Measurements from ENCODE around the gene SMYD3.

SMYD3 gene

GRCh38 chr1:246302251-246302625 lies 204.8 kb downstream of the SMYD3 start:
- no peak for DNase-seq

DNA sequence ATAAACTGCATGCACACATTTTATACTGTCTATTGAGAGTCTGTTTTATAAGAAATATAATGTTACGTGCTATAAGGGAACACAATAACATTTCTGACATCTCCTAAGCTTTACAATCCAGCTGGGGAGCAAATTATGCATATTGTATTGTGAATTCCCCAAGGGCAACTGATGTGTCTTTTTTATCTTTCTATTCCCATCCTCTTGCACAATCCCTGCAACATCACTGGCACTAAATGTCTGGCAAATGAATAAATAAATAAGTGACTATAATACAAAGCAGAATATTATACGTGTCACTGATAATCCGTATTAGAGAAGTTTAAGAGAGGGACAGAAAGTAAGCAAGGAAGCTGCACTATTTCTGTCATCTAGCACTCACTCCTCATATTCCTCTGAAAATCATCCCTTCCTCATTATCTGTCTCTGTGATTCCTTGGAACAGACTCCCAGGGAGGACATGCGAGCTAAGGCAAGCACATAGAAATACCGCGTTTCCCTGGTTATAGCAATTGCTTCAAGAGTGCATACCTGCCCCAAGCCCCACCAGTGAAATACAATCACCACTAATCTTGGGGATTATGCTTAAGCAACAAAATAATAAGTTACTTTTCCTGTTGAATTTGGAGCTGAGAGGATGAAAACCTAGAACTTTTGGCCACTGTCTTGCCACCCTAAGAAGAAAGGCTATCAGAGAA lies 205.4 kb downstream of the SMYD3 start:
- no peak for DNase-seq

DNA sequence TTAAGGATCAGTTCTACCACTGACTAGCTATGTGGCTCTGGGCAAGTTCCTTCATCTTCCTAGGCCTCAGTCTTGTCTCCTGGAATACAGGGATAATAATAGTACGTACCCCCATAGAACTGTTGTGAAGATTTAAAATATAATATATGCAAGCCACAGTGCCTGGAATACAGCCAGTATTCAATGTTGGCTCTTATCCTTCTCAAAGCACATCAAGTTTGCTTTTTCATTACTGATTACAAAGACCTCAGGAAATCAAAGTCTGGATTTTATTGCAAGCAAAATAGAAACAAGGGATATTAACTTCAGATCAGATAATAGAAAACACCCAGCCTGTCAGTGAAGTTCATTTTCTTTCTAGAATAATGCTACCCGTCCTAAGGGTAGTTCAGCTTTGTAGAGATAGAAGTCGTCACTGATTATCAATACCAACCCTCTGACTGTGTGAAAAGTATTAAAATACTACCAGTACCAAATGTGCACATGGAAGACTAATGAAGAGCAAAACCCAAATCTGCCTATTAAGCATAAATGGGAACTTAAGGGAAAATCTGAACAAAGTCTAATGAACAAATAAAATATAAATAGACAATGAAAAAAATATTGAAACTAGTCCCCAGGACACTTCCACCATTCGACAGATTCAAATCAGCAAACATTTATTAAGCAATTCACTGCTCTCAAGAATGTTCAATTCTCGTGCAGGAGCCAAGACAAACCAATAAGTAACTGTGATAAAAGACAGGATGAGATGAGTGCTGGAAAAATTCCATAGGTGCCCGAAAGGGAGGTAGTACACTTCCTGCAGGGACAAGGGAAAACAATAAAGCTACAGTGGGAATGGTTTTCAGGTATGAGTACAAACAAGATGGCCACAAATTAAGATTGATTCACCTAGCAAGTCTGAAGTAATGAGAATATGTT lies 206.2 kb downstream of the SMYD3 start:
- DNase-seq: no peak

DNA sequence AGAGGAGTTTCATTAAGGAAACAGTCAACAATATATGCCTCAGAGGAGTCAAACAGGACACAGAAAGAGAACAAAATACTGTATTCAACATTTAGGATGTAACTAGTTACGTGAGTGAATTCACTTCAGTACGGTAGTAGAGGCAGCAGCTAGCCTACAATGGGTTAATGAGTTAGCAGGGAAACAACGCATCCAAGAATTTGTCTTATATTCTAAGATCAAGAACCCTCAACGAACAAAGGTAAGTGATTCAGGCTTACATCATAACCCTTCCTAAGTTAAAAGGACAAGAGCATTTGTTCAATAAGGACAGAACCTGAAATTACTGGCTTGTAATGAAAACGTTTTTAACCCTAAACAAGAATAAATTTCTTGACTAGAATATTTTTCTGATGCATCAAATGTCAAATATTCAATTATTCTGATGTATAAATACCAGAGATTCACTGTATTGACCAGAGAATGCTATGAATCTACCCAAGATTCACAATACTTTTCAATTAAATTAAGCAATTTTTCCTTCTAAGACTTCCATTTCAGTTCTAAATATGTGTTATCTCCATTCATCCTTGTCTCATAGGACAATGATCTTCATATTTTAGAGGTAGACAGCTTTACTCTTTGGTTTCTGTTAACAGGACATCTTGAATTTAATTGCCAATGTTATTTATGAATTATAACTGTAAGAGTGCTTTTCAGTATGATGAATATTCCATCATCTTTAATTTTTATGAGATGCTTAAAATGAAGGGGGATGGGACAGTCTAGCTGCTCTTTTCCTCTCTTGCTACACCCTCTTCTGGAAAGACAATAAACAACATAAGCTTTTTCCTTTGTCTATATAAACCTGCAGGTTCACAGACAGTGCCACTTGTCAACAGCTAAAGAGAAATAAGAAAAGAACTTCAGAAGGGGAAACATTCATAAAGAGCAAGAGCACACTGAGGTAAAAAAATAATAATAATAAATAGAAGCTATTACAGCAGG lies 209.5 kb downstream of the SMYD3 start:
- no peak for DNase-seq

DNA sequence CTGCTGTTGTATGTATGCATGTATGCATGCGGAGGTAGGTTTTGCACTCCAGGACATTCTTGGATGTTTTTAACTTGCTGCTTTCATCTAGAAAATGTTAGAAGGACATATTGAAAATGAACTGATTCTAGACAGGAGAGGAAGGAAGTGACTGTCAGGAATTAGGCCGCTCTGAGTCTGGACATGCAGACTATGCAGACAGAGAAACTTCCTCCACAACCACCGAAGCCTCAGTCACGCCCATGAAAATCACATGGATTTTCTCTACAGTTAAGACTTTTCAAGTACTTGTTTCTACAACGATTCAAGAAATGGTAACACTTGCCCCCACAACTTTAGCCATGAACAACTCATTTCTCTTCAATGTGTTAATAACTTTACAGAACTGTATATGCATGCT lies 211.1 kb downstream of the SMYD3 start:
- DNase-seq: no peak

- no peak for DNase-seq
Observed at GRCh38 chr1:246295340-246295739, 211.7 kb downstream of the SMYD3 start.

DNA sequence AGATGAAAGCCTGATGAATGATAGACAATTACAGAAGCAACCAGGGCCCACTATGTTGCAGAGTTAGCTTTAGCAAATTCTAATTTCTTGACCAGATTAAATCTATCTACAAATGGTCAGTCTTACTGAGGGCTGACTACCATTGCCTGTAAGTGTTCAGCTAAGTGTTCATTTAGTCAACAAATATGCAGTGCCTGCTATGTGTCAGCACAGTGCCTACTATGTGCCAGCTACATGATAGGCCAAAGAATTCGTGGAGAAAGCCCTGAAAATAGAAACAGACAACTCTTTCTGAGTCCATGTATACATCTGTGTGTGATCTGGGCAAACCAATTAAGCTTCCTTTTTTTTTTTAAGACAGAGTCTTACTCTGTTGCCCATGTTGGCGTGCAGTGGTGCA lies 212.8 kb downstream of the SMYD3 start:
- no peak for DNase-seq

DNA sequence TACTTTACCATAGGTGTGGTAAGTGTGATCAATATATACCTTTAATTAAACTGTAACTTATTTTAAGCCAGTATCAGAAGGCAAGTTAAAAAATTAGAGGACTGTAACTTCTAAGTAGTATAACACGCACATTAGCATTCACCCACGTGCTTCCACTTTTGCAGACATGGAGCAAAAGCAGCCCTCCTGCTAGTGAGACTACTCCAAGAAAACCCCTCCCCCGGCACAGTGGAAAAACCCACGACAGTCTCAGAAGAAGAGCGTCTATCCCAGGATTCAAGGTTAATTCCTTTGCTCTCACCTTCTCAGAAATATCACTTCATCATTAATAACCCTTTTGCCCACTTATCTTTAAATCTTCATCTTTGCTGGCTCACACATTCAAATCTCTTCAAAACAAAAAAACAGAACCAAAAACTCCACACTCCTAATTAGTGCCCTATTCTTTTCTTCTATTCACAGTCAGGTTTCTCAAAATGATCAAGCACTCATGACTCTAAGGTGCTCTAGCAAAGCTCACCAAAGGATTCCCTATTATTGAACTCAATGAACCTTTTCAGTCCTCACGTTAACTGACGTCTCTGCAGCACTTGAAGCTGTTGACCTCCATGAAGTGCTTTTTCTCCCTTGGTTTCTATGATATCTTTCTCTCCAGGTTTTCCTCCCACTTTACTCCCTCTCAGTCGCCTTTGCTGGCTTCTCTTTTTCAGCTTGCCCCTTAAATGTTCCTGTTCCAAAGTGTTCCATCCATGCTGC lies 213.5 kb downstream of the SMYD3 start:
- no peak for DNase-seq

DNA sequence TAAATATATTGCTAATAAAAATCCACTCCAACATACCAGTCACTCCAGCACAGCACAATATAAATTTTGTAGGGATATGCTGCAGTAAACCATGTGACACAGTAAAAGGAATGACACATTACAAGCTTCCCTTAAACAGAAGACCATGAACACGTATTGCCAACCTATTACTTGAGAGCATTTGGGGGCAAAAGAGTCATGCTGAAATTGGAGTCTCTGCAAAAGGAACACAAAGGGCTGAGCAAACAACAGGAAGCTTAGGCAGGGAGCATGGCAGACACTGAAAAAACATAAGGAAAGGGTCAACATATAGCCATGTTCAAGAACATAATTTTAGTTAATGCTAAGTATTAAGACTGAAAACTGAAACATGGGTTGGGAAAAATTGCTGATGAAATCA lies 214.5 kb downstream of the SMYD3 start:
- DNase-seq: no peak

GRCh38 chr1:246291127-246291526 lies 216.0 kb downstream of the SMYD3 start:
- no peak for DNase-seq

- DNase-seq: no peak
Observed at GRCh38 chr1:246283771-246284410, 223.2 kb downstream of the SMYD3 start.

DNA sequence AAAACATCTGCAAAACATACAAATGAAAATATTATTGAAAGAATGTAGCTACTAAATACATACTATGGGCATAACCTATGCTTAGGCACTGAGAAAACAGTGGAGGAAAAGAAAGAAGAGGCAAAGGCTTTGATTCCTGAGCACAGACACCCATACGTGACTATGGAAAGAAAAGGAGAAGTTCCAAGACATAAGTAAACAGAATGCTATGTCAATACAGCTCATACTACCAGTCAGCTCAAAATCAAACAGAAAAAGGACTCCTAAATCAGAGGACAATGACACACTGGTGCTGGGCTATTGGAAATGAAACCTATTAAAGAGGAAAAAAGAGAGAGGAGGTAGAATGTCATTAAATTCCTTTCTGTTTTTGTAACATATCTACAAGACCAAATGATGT lies 225.4 kb downstream of the SMYD3 start:
- no peak for DNase-seq

GRCh38 chr1:246281195-246281594 lies 225.9 kb downstream of the SMYD3 start:
- no peak for DNase-seq

DNA sequence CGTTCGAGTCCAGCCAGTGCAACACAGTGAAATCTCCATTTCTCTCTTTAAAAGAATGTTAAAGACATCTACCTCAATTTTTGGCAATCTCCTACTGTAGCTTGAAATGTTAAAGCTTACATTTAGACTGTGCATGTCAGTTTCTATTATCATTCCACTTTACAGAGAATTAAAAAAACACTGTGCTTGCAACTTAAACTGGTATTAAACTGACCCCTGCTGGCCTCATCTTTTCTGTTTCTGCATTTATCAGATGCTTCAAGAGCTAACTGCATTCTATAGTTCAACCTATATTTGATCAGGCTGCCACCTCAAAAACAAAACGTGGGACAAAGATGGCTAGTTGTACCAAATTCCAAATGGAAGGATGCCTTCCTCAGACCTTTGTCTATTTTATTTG lies 226.5 kb downstream of the SMYD3 start:
- peak; percentile 57 for DNase-seq

GRCh38 chr1:246279402-246279801 lies 227.7 kb downstream of the SMYD3 start:
- no peak for DNase-seq

DNA sequence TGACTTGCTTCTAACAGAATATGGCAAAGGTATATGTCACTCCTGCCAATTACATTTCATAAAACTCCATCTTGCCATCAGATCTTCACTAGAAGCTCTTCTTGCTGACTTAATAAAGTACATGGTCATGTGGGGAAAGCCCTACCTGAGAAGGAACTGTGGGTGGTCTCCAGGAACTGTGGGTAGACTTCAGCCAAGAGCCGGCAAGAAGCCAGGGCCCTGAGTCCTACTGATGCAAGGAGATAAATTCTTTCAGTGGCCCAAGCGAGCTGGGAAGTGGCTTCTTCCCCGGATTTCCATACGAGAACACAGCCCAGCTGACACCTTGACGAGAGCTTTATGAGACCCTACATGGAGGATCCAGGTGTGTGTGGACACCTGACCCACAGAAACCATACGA lies 228.7 kb downstream of the SMYD3 start:
- no peak for DNase-seq

DNA sequence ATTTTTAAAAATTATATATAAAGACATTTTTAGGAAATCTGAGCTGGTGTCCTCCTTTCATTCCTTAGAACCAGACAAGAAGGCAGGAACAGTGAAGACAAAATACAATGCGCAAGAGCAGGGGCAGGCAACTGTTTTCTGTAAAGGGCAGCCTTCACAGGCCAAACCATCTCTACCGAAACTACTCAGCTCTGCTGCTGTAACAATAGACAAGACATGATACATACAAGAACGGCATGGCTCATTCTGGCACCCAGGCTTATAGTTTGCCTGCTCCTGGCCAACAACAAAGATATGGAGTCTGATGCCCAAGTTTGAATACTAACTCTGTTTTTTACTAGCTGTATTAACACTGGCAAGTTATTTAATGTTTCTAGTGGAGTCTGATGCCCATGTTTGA lies 232.0 kb downstream of the SMYD3 start:
- no peak for DNase-seq

GRCh38 chr1:246274186-246274585 lies 232.9 kb downstream of the SMYD3 start:
- DNase-seq: no peak

GRCh38 chr1:246271516-246271915 lies 235.6 kb downstream of the SMYD3 start:
- no peak for DNase-seq

- DNase-seq: no peak
Observed at GRCh38 chr1:246270236-246270635, 236.8 kb downstream of the SMYD3 start.

DNA sequence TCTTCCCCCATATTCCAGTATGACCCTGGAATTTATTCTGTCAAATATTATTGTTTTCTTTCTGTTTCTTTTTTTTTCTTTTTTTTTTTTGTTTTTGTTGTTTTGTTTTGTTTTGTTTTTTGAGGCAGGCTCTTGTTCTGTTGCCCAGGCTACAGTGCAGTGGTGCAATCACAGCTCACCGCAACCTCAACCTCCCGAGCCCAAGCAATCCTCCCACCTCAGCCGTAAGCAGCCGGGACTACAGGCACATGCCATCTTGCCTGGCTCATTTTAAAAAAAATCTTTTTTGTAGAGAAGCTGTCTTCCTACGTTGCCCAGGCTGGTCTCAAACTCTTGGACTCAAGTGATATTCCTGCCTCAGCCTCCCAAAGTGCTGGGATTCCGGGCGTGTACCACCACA lies 237.6 kb downstream of the SMYD3 start:
- DNase-seq: no peak

DNA sequence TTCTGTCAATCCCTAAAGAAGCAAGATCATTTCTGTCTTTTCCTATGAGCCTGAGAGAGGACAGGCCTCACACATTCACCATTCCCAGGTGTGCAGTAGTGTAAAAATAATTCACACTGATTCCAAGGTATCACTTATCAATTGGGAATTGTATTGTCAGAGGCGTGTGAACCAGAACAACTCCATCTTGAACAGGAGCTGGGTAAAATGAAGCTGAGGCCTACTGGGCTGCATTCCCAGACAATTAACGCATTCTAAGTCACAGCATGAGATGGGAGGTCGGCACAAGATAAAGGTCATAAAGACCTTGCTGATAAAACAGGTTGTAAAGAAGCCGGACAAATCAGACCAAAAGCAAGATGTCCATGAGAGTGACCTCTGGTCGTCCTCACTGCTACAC lies 239.2 kb downstream of the SMYD3 start:
- DNase-seq: no peak

Measured in midbrain (tissue), 1 donor.